Measurements from ENCODE around the gene ATG3. TPM values are rescaled to one million over a fixed set of nuclear protein-coding genes. Genes with fewer than 3 reads are reported as not detected.

ATG3 gene
- total RNA-seq, 1 experiment from 2014 or later: 60.1 TPM

DNA sequence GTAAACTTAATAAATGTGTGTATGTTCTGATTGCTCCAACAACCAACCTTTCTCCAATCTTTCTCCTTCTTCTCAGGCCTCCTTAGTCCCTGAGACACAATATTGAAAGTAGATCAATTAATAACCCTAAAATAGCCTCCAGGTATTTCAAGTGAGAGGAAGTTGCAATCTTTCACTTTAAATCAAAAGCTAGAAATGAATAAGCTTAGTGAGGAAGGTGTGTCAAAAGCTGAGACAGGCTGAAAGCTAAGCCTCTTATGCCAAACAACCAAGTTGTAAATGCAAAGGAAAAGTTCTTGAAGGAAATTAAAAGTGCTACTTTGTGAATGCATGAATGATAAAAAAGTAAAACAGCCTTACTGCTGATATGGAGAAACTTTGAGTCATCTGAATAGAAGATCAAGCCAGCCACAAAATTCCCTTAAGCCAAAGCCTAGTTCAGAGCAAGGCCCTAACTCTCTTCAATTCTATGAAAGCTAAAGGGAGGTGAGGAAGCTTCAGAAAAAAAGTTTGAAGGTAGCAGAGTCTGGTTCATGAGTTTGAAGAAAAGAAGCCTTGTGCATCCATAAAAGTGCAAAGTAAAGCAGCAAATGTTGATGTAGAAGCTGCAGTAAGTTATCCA is 40.6 kb upstream of the ATG3 start:
- no peak overlapping the region for H3K27ac Mint-ChIP-seq
- ATAC-seq (no peak), DNase-seq (ENCODE audit: low spot score) (no peak)
- ChIA-PET CTCF (interaction anchor here (0.6 kb wide), 1 partner anchor 52 kb away, joined by 3 read pairs; no protein-coding TSS in a partner anchor), POLR2A (no interaction called here)
- H3K36me3 Mint-ChIP-seq: no peaks in the 10 kb centered on the region
- H3K4me3 Mint-ChIP-seq: no peak overlapping the region
- H3K27me3 Mint-ChIP-seq (ENCODE audit: low read depth): no peaks in the 10 kb centered on the region
- 0 out of 2 replicates have a peak, but pooled peaks cover 3% of the 10 kb centered on the region for H3K4me1 Mint-ChIP-seq
- TF ChIP-seq SMAD3 (CRISPR knock-in tag; IDR thresholded peaks at IDR 0.05; ENCODE audit: borderline replicate concordance): no peak
- no peak for TF ChIP-seq NR1H2 (CRISPR knock-in tag; IDR thresholded peaks at IDR 0.05)
- TF ChIP-seq ZNF121 (CRISPR knock-in tag; IDR thresholded peaks at IDR 0.05): no peak
- no peak for TF ChIP-seq NFE2L1 (CRISPR knock-in tag; IDR thresholded peaks at IDR 0.05)
- TF ChIP-seq, protein P1, sequence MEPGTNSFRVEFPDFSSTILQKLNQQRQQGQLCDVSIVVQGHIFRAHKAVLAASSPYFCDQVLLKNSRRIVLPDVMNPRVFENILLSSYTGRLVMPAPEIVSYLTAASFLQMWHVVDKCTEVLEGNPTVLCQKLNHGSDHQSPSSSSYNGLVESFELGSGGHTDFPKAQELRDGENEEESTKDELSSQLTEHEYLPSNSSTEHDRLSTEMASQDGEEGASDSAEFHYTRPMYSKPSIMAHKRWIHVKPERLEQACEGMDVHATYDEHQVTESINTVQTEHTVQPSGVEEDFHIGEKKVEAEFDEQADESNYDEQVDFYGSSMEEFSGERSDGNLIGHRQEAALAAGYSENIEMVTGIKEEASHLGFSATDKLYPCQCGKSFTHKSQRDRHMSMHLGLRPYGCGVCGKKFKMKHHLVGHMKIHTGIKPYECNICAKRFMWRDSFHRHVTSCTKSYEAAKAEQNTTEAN (CRISPR knock-in tag; IDR thresholded peaks at IDR 0.05): no peak
- no peak for TF ChIP-seq CREB1 (CRISPR knock-in tag; IDR thresholded peaks at IDR 0.05)
- TF ChIP-seq, protein P2, sequence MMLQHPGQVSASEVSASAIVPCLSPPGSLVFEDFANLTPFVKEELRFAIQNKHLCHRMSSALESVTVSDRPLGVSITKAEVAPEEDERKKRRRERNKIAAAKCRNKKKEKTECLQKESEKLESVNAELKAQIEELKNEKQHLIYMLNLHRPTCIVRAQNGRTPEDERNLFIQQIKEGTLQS (CRISPR knock-in tag; conservative IDR thresholded peaks at IDR 0.05): no peak
- TF ChIP-seq, protein P3, sequence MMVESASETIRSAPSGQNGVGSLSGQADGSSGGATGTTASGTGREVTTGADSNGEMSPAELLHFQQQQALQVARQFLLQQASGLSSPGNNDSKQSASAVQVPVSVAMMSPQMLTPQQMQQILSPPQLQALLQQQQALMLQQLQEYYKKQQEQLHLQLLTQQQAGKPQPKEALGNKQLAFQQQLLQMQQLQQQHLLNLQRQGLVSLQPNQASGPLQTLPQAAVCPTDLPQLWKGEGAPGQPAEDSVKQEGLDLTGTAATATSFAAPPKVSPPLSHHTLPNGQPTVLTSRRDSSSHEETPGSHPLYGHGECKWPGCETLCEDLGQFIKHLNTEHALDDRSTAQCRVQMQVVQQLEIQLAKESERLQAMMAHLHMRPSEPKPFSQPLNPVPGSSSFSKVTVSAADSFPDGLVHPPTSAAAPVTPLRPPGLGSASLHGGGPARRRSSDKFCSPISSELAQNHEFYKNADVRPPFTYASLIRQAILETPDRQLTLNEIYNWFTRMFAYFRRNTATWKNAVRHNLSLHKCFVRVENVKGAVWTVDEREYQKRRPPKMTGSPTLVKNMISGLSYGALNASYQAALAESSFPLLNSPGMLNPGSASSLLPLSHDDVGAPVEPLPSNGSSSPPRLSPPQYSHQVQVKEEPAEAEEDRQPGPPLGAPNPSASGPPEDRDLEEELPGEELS (CRISPR knock-in tag; IDR thresholded peaks at IDR 0.05): no peak
- TF ChIP-seq PRRX2 (CRISPR knock-in tag; IDR thresholded peaks at IDR 0.05): no peak
- no peak for TF ChIP-seq FOXP1 (CRISPR knock-in tag; IDR thresholded peaks at IDR 0.05; ENCODE audit: borderline replicate concordance)
- TF ChIP-seq, protein P4, sequence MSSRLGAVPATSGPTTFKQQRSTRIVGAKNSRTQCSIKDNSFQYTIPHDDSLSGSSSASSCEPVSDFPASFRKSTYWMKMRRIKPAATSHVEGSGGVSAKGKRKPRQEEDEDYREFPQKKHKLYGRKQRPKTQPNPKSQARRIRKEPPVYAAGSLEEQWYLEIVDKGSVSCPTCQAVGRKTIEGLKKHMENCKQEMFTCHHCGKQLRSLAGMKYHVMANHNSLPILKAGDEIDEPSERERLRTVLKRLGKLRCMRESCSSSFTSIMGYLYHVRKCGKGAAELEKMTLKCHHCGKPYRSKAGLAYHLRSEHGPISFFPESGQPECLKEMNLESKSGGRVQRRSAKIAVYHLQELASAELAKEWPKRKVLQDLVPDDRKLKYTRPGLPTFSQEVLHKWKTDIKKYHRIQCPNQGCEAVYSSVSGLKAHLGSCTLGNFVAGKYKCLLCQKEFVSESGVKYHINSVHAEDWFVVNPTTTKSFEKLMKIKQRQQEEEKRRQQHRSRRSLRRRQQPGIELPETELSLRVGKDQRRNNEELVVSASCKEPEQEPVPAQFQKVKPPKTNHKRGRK (CRISPR knock-in tag; IDR thresholded peaks at IDR 0.05; ENCODE audit: borderline replicate concordance): no peak
- no peak for TF ChIP-seq ZNF263 (CRISPR knock-in tag; IDR thresholded peaks at IDR 0.05; ENCODE audit: low read depth)
- TF ChIP-seq ZNF138 (CRISPR knock-in tag; conservative IDR thresholded peaks at IDR 0.05): no peak
- TF ChIP-seq, protein P5, sequence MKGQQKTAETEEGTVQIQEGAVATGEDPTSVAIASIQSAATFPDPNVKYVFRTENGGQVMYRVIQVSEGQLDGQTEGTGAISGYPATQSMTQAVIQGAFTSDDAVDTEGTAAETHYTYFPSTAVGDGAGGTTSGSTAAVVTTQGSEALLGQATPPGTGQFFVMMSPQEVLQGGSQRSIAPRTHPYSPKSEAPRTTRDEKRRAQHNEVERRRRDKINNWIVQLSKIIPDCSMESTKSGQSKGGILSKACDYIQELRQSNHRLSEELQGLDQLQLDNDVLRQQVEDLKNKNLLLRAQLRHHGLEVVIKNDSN (CRISPR knock-in tag; IDR thresholded peaks at IDR 0.05): no peak
- TF ChIP-seq, protein P6, sequence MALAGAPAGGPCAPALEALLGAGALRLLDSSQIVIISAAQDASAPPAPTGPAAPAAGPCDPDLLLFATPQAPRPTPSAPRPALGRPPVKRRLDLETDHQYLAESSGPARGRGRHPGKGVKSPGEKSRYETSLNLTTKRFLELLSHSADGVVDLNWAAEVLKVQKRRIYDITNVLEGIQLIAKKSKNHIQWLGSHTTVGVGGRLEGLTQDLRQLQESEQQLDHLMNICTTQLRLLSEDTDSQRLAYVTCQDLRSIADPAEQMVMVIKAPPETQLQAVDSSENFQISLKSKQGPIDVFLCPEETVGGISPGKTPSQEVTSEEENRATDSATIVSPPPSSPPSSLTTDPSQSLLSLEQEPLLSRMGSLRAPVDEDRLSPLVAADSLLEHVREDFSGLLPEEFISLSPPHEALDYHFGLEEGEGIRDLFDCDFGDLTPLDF (CRISPR knock-in tag; IDR thresholded peaks at IDR 0.05): no peak
- TF ChIP-seq, protein P7, sequence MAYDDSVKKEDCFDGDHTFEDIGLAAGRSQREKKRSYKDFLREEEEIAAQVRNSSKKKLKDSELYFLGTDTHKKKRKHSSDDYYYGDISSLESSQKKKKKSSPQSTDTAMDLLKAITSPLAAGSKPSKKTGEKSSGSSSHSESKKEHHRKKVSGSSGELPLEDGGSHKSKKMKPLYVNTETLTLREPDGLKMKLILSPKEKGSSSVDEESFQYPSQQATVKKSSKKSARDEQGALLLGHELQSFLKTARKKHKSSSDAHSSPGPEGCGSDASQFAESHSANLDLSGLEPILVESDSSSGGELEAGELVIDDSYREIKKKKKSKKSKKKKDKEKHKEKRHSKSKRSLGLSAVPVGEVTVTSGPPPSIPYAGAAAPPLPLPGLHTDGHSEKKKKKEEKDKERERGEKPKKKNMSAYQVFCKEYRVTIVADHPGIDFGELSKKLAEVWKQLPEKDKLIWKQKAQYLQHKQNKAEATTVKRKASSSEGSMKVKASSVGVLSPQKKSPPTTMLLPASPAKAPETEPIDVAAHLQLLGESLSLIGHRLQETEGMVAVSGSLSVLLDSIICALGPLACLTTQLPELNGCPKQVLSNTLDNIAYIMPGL (CRISPR knock-in tag; IDR thresholded peaks at IDR 0.05): no peak
- no peak for TF ChIP-seq RORB (CRISPR knock-in tag; IDR thresholded peaks at IDR 0.05)
- TF ChIP-seq NR2C2 (CRISPR knock-in tag; IDR thresholded peaks at IDR 0.05): no peak
- no peak for TF ChIP-seq ZNF317 (CRISPR knock-in tag; IDR thresholded peaks at IDR 0.05; ENCODE audit: borderline replicate concordance, low read depth)
- H3K9me3 Mint-ChIP-seq: no peaks in the 10 kb centered on the region
